Activated CD8-positive, alpha-beta T cell treated with anti-CD3 and anti-CD28 coated beads, Interleukin-2, amount 10 ng/mL, durations not matched to agents 7 days and 5 days (primary cell): ENCODE results near the gene CDC34. TPM values are rescaled to one million over a fixed set of nuclear protein-coding genes. Genes with fewer than 3 reads are reported as not detected.

Experiments
- ATAC-seq: fragments of 150-1000 bp; cut with Tn5 transposase; one replicate; pipeline ENCODE4 v1.10.0; 2021; ENCODE audit warnings: moderate library complexity
- CTCF ChIA-PET: fragments of 350-600 bp; sonication (Branson Sonifier 250); formaldehyde crosslinking; loops from one replicate; lab custom pipeline; 2021; ENCODE audit warnings: antibody characterized with exemption; lab: Charles Lee
- POLR2A ChIA-PET: fragments of 350-600 bp; sonication (Branson Sonifier 250); formaldehyde crosslinking; loops from one replicate; lab custom pipeline; 2021; ENCODE audit warnings: antibody characterized with exemption; lab: Charles Lee
- DNase-seq: peaks from one replicate; pipeline ENCODE4 v3.0.0-alpha.2; 2020
- H3K27ac Mint-ChIP-seq: one replicate; pipeline ENCODE4 v1.8.0; 2021; ENCODE audit warnings: mild to moderate bottlenecking, mixed read lengths
- H3K27me3 Mint-ChIP-seq: one replicate; pipeline ENCODE4 v1.8.0; 2021; ENCODE audit warnings: low read depth, mixed read lengths
- H3K36me3 Mint-ChIP-seq: one replicate; pipeline ENCODE4 v1.8.0; 2021; ENCODE audit warnings: low read depth, mixed read lengths
- H3K4me1 Mint-ChIP-seq: one replicate; pipeline ENCODE4 v1.8.0; 2021; ENCODE audit warnings: low read depth, mixed read lengths
- H3K4me3 Mint-ChIP-seq: one replicate; pipeline ENCODE4 v1.8.0; 2021; ENCODE audit warnings: mild to moderate bottlenecking, mixed read lengths
- H3K9me3 Mint-ChIP-seq: one replicate; pipeline ENCODE4 v1.8.0; 2022; ENCODE audit warnings: mixed read lengths; ENCODE audit not compliant: insufficient read depth
- total RNA-seq, 2 experiments: library from RNA; stranded (reverse); gene quantifications; one replicate each; pipeline ENCODE4 v1.2.3, GENCODE V29; 2021

The CDC34 gene
- total RNA-seq, 2 experiments from 2014 or later = 49.0 to 53.0 TPM

DNA sequence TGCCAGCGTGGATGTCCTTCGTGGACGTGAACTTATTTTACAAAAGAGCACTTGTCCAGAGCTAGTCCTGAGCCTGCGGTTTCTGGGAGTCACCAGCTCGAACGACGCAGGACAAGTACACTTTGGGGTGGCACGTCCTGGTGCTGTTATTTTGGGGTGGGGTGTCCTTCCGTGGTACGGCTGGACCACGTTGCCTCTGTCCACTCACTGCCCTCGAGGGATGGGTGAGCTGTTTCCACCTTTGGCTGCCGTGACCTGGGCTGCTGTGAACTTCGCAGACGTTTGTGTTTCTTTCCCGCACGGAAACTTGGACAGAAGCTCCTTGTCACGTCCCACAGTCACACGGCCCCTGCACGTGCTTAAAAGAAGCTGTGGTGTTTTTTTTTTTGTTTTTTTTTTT is 23.3 kb downstream of the CDC34 start:
- H3K4me3 Mint-ChIP-seq = no peak overlapping the region
- no peaks in the 10 kb centered on the region for H3K27me3 Mint-ChIP-seq
- H3K36me3 Mint-ChIP-seq = no peaks in the 10 kb centered on the region
- H3K9me3 Mint-ChIP-seq = no peaks in the 10 kb centered on the region
- POLR2A ChIA-PET = interaction anchor here (0.9 to 1.4 kb wide), 3 partner anchors 11 to 23 kb away, joined by 3 read pairs; partner anchors contain the start of genes CDC34 and GZMM
- H3K27ac Mint-ChIP-seq = no peak overlapping the region
- CTCF ChIA-PET = no interaction called here
- H3K4me1 Mint-ChIP-seq = peaks cover 5% of the 10 kb centered on the region
- no peak for ATAC-seq
- no peak for DNase-seq

DNA sequence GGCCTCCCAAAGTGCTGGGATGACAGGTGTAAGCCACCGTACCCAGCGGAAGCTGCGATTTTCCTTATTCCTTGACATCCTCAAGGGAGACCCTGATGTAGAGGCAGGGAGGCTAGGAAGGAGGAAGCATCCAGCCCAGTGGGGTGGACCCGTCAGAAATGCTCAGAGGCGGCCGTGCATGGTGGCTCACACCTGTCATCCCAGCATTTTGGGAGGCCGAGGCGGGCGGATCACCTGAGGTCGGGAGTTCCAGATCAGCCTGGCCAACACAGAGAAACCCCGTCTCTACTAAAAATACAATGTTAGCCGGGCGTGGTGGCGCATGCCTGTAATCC is 23.9 kb downstream of the CDC34 start:
- Mint-ChIP-seq H3K36me3 (no peaks in the 10 kb centered on the region), H3K4me3 (no peak overlapping the region), H3K9me3 (no peaks in the 10 kb centered on the region), H3K27me3 (no peaks in the 10 kb centered on the region), H3K4me1 (peaks cover 5% of the 10 kb centered on the region), H3K27ac (no peak overlapping the region)
- ChIA-PET POLR2A (interaction anchor here (1.0 to 1.4 kb wide), 2 partner anchors 11 to 23 kb away, joined by 3 read pairs; partner anchors contain the start of genes CDC34 and GZMM), CTCF (no interaction called here)
- DNase-seq = no peak
- no peak for ATAC-seq

DNA sequence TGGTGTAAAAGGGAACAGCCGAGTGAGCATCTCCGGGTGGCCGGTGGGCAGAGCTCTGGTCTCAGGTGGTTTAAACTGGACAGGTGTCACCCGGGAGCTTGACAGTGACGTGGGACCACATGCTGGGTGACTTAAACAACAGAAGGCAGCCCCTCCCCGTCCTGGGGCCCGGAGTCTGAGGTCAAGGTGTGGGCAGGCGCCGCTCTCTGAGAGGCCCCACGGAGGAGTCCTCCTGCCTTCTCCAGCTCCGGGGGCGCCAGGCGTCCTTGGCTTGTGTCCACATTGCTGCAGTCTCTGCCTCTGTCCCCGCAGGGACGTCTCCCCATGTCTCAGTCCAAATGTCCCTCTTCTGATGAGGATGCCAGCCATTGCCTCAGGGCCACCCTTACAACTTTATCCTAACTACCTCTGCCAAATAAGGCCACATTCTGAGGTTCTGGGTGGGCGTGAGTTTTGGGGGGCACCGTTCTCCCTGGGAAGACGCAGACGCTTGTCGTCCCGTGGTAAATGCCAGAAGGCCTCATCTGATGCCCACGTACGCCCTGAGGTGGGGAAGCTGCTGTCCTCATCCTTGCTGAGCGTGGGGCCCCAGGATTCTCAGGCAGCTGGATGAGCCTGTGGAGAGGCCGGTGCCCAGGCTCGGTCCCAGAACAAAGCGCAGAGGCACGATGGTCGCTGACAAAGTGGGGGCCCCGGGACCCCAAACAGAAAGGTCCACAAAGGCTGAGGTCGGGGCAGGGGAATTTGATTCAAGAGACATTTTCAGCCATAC is 25.2 kb downstream of the CDC34 start:
- ChIA-PET CTCF (no interaction called here), POLR2A (no interaction called here)
- Mint-ChIP-seq H3K36me3 (no peaks in the 10 kb centered on the region), H3K27ac (no peak overlapping the region), H3K4me3 (no peak overlapping the region), H3K4me1 (peaks cover 3% of the 10 kb centered on the region), H3K27me3 (no peaks in the 10 kb centered on the region), H3K9me3 (no peaks in the 10 kb centered on the region)
- ATAC-seq = no peak
- DNase-seq = no peak

DNA sequence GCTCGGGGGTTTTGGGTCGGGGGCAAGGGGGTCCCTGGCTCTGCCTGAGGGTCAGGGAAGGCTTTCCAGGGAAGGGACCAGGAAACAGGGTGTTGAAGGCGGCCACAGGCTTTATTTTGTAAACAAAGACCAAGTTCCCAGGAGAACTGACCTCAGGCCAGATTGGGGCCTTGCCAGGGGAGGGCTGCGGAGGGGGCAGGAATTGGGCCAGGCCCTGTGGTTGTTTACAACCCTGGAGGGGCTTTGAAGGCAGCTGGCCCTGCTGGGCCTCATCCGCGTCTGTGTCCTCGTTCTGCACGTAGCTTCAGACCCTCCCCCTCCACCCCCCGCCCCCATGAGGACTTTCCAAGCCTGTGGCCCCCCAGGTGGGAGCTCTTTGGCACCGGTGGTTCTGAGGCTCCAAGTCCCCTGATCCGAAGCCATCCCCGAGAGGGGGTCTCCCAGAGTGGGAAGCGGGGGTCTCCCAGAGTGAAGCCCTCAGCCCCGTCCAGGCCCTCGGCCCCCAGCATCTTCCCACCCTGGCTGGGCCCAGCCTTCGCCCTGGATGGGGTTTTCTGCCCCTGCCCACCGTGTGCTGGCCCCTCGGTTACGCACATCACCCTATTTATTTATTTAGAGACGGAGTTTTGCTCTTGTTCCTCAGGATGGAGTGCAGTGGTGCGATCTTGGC is 27.3 kb downstream of the CDC34 start:
- no peaks in the 10 kb centered on the region for H3K27me3 Mint-ChIP-seq
- H3K4me1 Mint-ChIP-seq = peaks cover 3% of the 10 kb centered on the region
- ATAC-seq (no peak), DNase-seq (no peak)
- H3K36me3 Mint-ChIP-seq = no peaks in the 10 kb centered on the region
- H3K27ac Mint-ChIP-seq = no peak overlapping the region
- no peaks in the 10 kb centered on the region for H3K9me3 Mint-ChIP-seq
- no peak overlapping the region for H3K4me3 Mint-ChIP-seq
- ChIA-PET CTCF (no interaction called here), POLR2A (no interaction called here)

DNA sequence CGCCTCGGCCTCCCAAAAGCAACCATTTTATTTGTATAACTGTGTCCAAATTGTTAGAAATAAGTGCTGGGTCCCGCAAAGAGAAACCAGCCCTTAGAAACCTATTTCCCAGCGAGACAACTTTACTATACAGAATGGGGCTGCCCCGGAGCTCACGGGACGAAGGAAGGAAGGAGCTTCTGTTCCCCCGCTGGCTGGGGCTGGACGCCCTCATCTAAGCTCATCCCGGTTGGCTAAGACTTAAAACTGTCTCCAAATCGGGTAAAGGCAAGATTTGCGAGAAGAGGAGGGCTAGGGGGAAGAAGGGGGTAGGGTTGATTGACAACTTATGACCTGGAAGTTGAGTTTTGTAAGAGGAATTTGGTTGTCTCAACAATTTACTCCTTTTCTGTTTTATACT is 28.6 kb downstream of the CDC34 start:
- ATAC-seq = no peak
- Mint-ChIP-seq H3K27ac (no peak overlapping the region), H3K27me3 (no peaks in the 10 kb centered on the region), H3K4me3 (no peak overlapping the region), H3K9me3 (no peaks in the 10 kb centered on the region), H3K4me1 (peaks cover 3% of the 10 kb centered on the region), H3K36me3 (no peaks in the 10 kb centered on the region)
- ChIA-PET POLR2A (no interaction called here), CTCF (no interaction called here)
- DNase-seq = no peak

DNA sequence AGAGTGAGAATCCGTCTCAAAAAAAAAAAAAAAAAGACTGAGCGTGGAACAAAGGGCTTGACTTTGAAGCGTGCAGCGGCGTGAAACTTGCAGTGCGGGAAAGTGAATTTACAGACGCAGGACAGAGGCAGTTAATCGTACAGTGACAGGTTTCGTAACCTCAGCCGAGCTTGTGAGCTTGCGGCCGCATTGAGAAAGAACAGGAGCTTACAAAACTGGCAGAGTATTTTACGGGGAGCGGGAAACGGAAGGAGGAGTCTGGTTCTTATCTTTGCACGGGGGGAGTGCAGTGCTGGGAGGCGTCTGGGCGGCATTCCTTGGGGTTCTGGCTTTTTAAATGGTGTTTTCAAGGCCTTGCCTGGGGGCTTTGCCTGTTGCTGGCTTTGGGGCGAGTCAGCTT is 34.8 kb downstream of the CDC34 start:
- ATAC-seq = no peak
- Mint-ChIP-seq H3K36me3 (peaks cover 1% of the 10 kb centered on the region), H3K27me3 (no peaks in the 10 kb centered on the region), H3K4me3 (no peak overlapping the region), H3K9me3 (no peaks in the 10 kb centered on the region), H3K27ac (no peak overlapping the region), H3K4me1 (peaks cover 9% of the 10 kb centered on the region)
- ChIA-PET POLR2A (interaction anchor here (1.2 kb wide), 1 partner anchor 12 kb away, joined by 3 read pairs; no protein-coding TSS in a partner anchor), CTCF (interaction anchor here (0.6 to 1.6 kb wide), 2 partner anchors 56 to 60 kb away, joined by 3 to 7 read pairs; no protein-coding TSS in a partner anchor)
- DNase-seq = no peak

DNA sequence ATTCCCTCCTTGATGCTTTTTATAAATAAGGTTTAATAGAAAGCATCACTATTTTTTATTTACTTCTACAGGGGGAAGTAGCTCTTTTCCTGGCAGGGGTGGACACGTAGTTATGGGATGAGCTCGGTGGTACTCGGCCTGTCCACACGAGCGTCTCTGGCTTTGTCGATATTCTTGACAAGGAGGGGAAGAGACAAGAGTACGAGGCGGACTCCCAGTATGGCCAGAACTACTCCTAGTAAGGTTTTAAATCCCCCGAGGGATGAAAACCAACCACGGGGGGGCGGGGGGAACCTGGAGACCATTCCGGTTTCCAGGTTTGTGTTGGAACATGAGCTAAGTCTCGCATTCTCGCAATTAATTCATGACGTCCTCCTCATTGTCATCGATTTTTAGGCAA is 35.3 kb downstream of the CDC34 start:
- no peak overlapping the region for H3K27ac Mint-ChIP-seq
- ATAC-seq (no peak), DNase-seq (no peak)
- H3K4me1 Mint-ChIP-seq = peaks cover 12% of the 10 kb centered on the region
- H3K9me3 Mint-ChIP-seq = no peaks in the 10 kb centered on the region
- H3K27me3 Mint-ChIP-seq = no peaks in the 10 kb centered on the region
- H3K36me3 Mint-ChIP-seq = peaks cover 1% of the 10 kb centered on the region
- CTCF ChIA-PET = interaction anchor here (1.6 kb wide), 1 partner anchor 56 kb away, joined by 7 read pairs; no protein-coding TSS in a partner anchor
- H3K4me3 Mint-ChIP-seq = no peak overlapping the region
- POLR2A ChIA-PET = interaction anchor here (1.2 kb wide), 1 partner anchor 12 kb away, joined by 3 read pairs; no protein-coding TSS in a partner anchor

DNA sequence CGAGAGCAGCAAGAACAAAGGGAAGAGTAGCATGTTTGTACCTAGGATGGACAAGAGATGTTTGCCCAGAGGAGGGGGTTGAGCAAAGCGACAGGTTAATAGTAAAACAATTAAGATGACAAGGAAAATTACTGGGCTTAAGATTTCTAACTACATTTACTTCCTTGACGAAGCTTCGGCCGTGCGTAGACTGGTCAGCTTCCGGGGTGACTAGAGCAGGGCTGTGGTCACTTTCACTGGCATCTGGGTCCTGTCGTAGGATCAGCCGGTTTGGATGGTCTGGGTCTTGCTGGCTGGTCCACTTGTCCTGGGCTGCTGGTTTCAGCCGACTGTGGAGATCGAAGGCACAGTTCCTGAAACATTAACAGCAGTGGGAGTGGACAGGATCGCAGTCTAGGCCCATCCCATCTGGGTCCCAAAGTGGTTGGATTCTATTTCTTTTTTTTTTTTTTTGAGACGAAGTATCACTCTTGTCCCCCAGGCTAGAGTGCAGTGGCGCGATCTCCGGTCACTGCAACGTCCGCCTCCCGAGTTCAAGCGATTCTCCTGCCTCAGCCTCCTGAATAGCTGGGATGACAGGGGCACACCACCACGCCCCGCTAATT is 35.8 kb downstream of the CDC34 start:
- H3K9me3 Mint-ChIP-seq = no peaks in the 10 kb centered on the region
- ChIA-PET CTCF (interaction anchor here (1.0 to 1.6 kb wide), 2 partner anchors 57 to 61 kb away, joined by 3 to 7 read pairs; no protein-coding TSS in a partner anchor), POLR2A (interaction anchor here (1.2 kb wide), 1 partner anchor 13 kb away, joined by 3 read pairs; no protein-coding TSS in a partner anchor)
- H3K4me3 Mint-ChIP-seq = no peak overlapping the region
- peaks cover 1% of the 10 kb centered on the region for H3K36me3 Mint-ChIP-seq
- no peaks in the 10 kb centered on the region for H3K27me3 Mint-ChIP-seq
- no peak for DNase-seq
- no peak overlapping the region for H3K27ac Mint-ChIP-seq
- no peak for ATAC-seq
- H3K4me1 Mint-ChIP-seq = peaks cover 14% of the 10 kb centered on the region

DNA sequence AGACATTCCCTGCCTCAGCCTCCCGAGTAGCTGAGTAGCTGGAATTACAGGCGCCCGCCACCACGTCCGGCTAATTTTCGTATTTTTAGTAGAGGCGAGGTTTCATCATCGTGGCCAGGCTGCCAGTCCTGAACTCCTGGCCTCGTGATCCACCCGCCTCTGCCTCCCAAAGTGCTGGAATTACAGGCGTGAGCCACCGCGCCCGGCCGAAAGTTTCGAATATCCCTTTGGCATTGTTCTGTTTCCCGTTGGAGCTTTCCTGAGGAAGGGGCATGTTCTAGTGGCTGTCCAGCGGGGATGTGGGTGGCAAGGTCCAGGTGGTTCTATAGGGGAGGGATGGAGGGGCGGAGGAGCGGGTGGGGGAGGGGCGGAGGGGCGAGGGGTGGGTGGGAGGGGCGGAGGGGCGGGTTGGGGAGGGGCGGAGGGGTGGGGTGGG is 38.7 kb downstream of the CDC34 start:
- Mint-ChIP-seq H3K4me1 (peaks cover 29% of the 10 kb centered on the region), H3K27me3 (no peaks in the 10 kb centered on the region), H3K36me3 (peaks cover 3% of the 10 kb centered on the region), H3K4me3 (peak overlapping the region; percentile 48), H3K27ac (peak overlapping the region; percentile 68), H3K9me3 (no peaks in the 10 kb centered on the region)
- ATAC-seq (no peak), DNase-seq (no peak)
- CTCF ChIA-PET = no interaction called here
- POLR2A ChIA-PET = interaction anchor here (0.7 kb wide), 1 partner anchor 436 kb away, joined by 3 read pairs; no protein-coding TSS in a partner anchor

DNA sequence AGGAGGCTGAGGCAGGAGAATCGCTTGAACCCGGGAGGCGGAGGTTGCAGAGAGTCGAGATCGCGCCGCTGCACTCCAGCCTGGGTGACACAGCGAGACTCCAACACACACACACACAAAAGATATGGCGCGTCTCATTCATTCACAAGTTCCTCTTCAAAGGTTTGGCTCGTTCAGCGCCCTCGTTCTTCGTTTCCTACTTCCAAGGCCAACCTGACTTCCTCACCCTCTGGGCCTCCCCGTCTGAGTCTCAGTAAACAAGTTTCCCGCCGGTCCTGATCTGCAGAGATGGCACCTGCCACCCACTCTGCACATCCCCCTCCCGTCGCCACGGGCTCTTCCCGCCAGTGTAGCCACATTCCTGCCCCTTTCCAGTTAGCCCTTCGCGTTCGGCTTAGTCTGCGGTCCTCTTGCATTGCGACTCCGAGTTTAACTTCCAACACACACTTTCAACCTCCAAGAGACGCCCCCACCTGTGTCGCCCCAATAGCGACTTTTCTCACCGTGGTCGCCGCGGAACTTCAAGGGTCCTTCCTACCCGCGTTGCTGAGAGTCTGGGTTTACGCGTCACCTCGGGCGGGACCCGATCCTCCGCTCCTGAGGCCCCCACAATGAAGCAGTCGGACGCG is 39.5 kb downstream of the CDC34 start:
- H3K4me3 Mint-ChIP-seq = peak overlapping the region; percentile 88
- H3K27me3 Mint-ChIP-seq = no peaks in the 10 kb centered on the region
- POLR2A ChIA-PET = interaction anchor here (1.2 to 2.1 kb wide), 3 partner anchors 39 to 64 kb away, joined by 4 to 14 read pairs (median 9); partner anchors contain the start of genes CDC34 and TPGS1
- H3K9me3 Mint-ChIP-seq = no peaks in the 10 kb centered on the region
- DNase-seq (peak; percentile 68), ATAC-seq (peak; percentile 31)
- CTCF ChIA-PET = interaction anchor here (1.9 kb wide), 1 partner anchor 60 kb away, joined by 4 read pairs; no protein-coding TSS in a partner anchor
- H3K4me1 Mint-ChIP-seq = peaks cover 34% of the 10 kb centered on the region
- peaks cover 3% of the 10 kb centered on the region for H3K36me3 Mint-ChIP-seq
- peak overlapping the region; percentile 97 for H3K27ac Mint-ChIP-seq

DNA sequence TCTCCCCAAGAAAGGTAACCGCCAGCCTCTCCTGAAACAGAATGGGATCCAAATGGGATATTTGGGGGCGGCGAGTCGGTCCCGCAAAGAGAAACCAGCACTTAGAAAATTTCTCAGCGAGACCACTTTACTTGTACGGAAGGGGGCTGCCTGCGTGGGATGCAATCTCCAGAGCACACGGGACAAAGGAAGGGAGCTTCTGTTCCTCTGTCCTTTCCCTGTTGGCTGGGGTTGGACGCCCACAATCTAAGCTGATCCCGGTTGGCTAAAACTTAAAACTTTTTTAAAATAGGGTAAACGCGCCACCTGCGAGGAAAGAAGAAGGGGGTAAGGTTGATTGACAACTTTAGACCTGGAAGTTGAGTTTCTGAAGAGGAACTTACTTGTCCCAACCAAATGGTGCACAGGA is 40.0 kb downstream of the CDC34 start:
- peak; percentile 5 for ATAC-seq
- Mint-ChIP-seq H3K4me1 (peaks cover 36% of the 10 kb centered on the region), H3K27me3 (no peaks in the 10 kb centered on the region), H3K4me3 (peak overlapping the region; percentile 88), H3K9me3 (no peaks in the 10 kb centered on the region), H3K36me3 (peaks cover 3% of the 10 kb centered on the region), H3K27ac (peak overlapping the region; percentile 97)
- DNase-seq = peak; percentile 42
- POLR2A ChIA-PET = interaction anchor here (0.7 to 2.1 kb wide), 4 partner anchors 40 to 106 kb away, joined by 3 to 14 read pairs (median 6); partner anchors contain the start of genes CDC34 and TPGS1
- CTCF ChIA-PET = interaction anchor here (1.9 kb wide), 1 partner anchor 61 kb away, joined by 4 read pairs; no protein-coding TSS in a partner anchor
